ENCODE measurements around the gene PARVG. TPM values are rescaled to one million over a fixed set of nuclear protein-coding genes. Genes with fewer than 3 reads are reported as not detected.

PARVG gene
- total and polyA plus RNA-seq, 2 experiments from 2014 or later: not detected

DNA sequence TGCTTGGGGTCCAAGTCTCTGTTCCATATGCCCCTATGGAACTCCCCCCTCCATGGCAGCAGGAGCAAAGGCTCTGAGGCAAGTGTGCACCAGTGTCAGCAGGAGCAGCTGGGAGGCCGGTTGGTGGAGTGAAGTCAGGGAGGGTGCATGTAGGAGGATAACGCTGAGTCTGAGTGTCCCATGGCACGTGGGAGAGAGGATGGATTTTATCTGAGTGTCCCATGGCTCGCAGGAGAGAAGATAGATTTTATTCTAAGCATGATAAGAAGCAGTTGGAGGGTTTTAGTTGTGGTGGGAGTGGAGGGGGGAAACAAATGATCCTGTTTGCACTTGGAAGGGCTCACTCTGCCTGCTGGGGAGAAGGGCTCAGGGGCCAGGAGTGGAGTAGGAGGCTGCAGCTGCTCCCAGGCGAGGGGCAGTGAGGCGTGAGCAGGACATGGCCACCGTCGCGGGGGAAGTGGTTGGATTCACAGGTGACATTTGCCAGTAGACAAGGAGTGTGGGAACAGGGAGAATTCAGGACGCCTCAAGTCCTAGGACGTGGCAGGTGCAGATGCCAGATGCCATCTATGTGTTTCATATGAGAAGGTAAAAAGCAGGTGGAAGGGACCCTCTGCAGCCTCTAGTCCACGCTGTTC, 33.6 kb upstream of the PARVG start:
- Histone ChIP-seq H3K4me2 (ENCODE audit: unreplicated experiment) (no peak overlapping the region), H3K27me3 (replicated peaks; ENCODE audit: insufficient read depth) (no peaks in the 10 kb centered on the region), H3K4me1 (ENCODE audit: insufficient read depth) (0 out of 2 replicates have a peak, but pooled peaks cover 8% of the 10 kb centered on the region), H3K9me2 (ENCODE audit: insufficient read depth) (no peaks in the 10 kb centered on the region), H3K9me3 (ENCODE audit: low read depth) (no peaks in the 10 kb centered on the region), H3K27ac (no peak overlapping the region), H3K4me3 (no peak overlapping the region), H3K79me2 (ENCODE audit: insufficient read depth) (no peaks in the 10 kb centered on the region), H3K9ac (no peak overlapping the region), H2AFZ (no peak overlapping the region), H3F3A (ENCODE audit: insufficient read depth) (no peaks in the 10 kb centered on the region), H3K36me3 (ENCODE audit: low read depth) (no peaks in the 10 kb centered on the region; the same call in 1 of the 2 replicates), H4K20me1 (ENCODE audit: insufficient read depth) (no peaks in the 10 kb centered on the region)
- no peak for TF ChIP-seq EZH2 (IDR thresholded peaks at IDR 0.05; ENCODE audit: insufficient read depth, poor library complexity, severe bottlenecking)
- TF ChIP-seq EZH2phosphoT487 (IDR thresholded peaks at IDR 0.05; ENCODE audit: insufficient read depth, low read depth): no peak
- WGBS, 2 experiments (ENCODE audit: low coverage in 1 of 2, low lambda C conversion rate in 2 of 2, missing lambda C conversion rate in 2 of 2): 83 to 85% methylated on average over 12 of the region's 12 CpGs
- in situ Hi-C loops (cut with MboI): no loop called here
- no peak for DNase-seq

DNA sequence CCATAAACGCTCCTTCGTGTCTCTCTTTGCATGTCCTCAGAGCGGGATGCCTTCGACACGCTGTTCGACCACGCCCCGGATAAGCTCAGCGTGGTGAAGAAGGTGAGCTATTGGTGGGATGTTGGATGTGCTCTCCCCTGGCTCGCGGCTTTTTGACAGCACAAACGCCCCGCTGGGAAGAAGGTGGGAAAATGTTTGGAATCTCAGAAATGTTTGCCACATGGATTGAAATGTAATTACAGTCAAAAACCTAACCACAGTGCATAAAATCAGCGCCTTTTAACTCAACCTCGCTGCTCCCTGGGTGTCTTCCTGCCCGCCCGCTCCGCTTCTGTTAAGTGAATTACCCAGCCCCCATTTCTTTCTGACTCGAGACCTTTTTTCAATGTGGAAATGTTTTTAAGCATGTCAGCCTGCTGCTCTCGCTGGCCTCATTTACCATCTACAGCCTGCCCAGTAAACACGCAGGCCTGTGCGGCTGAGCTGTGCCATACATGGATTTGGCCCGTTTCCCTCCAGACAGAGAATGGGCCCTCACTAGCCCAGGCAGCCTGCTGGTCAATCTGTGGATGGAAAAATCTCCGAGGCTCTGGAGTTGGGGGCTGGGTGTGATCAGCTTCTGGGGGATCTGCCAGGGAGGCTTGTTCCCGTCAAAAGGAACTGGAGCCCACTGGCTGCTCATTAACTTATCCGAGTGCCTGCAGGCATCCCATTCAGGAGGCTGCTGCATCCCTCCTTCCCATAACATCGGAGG, 32.7 kb upstream of the PARVG start:
- H3F3A ChIP-seq (ENCODE audit: insufficient read depth): no peaks in the 10 kb centered on the region
- H3K9ac ChIP-seq: no peak overlapping the region
- 0 out of 2 replicates have a peak, but pooled peaks cover 8% of the 10 kb centered on the region for H3K4me1 ChIP-seq (ENCODE audit: insufficient read depth)
- peak; percentile 16 for DNase-seq
- H3K4me3 ChIP-seq: no peak overlapping the region
- WGBS, 2 experiments (ENCODE audit: low coverage in 1 of 2, low lambda C conversion rate in 2 of 2, missing lambda C conversion rate in 2 of 2): 61 to 62% methylated on average over 27 of the region's 27 CpGs
- in situ Hi-C loops (cut with MboI): no loop called here
- H3K27ac ChIP-seq: no peak overlapping the region
- peaks cover 5% of the 10 kb centered on the region; the same call in 1 of the 2 replicates for H3K36me3 ChIP-seq (ENCODE audit: low read depth)
- H3K9me3 ChIP-seq (ENCODE audit: low read depth): no peaks in the 10 kb centered on the region
- H2AFZ ChIP-seq: no peak overlapping the region
- no peaks in the 10 kb centered on the region for H3K27me3 ChIP-seq (replicated peaks; ENCODE audit: insufficient read depth)
- TF ChIP-seq EZH2 (IDR thresholded peaks at IDR 0.05; ENCODE audit: insufficient read depth, poor library complexity, severe bottlenecking) (no peak), EZH2phosphoT487 (IDR thresholded peaks at IDR 0.05; ENCODE audit: insufficient read depth, low read depth) (no peak)
- no peaks in the 10 kb centered on the region for H4K20me1 ChIP-seq (ENCODE audit: insufficient read depth)
- H3K9me2 ChIP-seq (ENCODE audit: insufficient read depth): no peaks in the 10 kb centered on the region
- H3K79me2 ChIP-seq (ENCODE audit: insufficient read depth): no peaks in the 10 kb centered on the region
- no peak overlapping the region for H3K4me2 ChIP-seq (ENCODE audit: unreplicated experiment)

DNA sequence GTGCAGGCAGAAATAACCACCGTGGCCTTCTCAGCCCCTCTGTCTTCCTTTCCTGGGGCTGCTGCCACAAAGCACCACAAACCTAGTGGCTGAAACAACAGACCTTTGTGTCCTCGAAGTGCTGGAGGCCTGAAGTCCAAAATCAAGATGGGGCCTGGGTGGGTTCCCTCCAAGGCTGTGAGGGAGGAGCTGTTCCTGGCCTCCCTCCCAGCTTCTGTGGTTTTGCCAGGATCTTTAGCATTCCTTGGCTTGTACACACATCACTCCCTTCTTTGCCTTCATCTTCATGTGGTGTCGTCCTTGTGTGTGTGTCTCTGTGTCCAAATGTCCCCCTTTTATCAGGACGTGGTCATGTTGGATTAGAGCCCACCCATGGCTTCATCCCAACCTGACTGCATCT, 29.0 kb upstream of the PARVG start:
- TF ChIP-seq EZH2phosphoT487 (IDR thresholded peaks at IDR 0.05; ENCODE audit: insufficient read depth, low read depth) (no peak), EZH2 (IDR thresholded peaks at IDR 0.05; ENCODE audit: insufficient read depth, poor library complexity, severe bottlenecking) (no peak)
- in situ Hi-C loops (cut with MboI): no loop called here
- H3K27me3 ChIP-seq (replicated peaks; ENCODE audit: insufficient read depth): no peaks in the 10 kb centered on the region
- peaks cover 6% of the 10 kb centered on the region; the same call in 1 of the 2 replicates for H3K36me3 ChIP-seq (ENCODE audit: low read depth)
- DNase-seq: peak; percentile 75
- WGBS, 2 experiments (ENCODE audit: low coverage in 1 of 2, low lambda C conversion rate in 2 of 2, missing lambda C conversion rate in 2 of 2): 36% methylated on average over 4 of the region's 4 CpGs
- no peak overlapping the region for H3K4me3 ChIP-seq
- no peaks in the 10 kb centered on the region for H4K20me1 ChIP-seq (ENCODE audit: insufficient read depth)
- H3K27ac ChIP-seq: no peak overlapping the region
- H3F3A ChIP-seq (ENCODE audit: insufficient read depth): no peaks in the 10 kb centered on the region
- no peaks in the 10 kb centered on the region for H3K9me3 ChIP-seq (ENCODE audit: low read depth)
- no peak overlapping the region for H3K9ac ChIP-seq
- H3K79me2 ChIP-seq (ENCODE audit: insufficient read depth): no peaks in the 10 kb centered on the region
- no peak overlapping the region for H3K4me2 ChIP-seq (ENCODE audit: unreplicated experiment)
- H3K4me1 ChIP-seq (ENCODE audit: insufficient read depth): 0 out of 2 replicates have a peak, but pooled peaks cover 8% of the 10 kb centered on the region
- no peaks in the 10 kb centered on the region for H3K9me2 ChIP-seq (ENCODE audit: insufficient read depth)
- H2AFZ ChIP-seq: no peak overlapping the region

DNA sequence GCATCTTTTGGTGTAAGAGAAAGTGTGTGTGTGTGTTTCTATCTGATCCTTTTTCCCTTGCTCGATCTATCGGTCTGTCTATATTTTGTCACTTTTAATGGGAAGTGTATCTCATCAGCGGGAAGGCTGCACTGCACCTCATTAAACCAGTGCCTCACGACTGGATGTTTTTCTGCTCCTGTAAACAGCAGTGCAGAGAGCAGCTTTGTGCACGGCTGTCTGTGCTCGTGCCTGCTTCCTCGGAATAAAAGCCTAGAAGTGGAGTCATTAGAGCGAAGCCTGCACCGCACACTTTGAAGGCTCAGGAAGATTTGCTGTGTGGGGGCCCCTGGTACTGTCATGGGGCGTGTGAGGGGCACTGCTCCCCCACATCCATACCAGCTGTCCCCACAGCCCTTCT, 27.0 kb upstream of the PARVG start:
- H3K27me3 ChIP-seq (replicated peaks; ENCODE audit: insufficient read depth): no peaks in the 10 kb centered on the region
- no peaks in the 10 kb centered on the region for H3K9me2 ChIP-seq (ENCODE audit: insufficient read depth)
- H3F3A ChIP-seq (ENCODE audit: insufficient read depth): no peaks in the 10 kb centered on the region
- H3K4me3 ChIP-seq: no peak overlapping the region
- no peak for DNase-seq
- no peaks in the 10 kb centered on the region for H3K9me3 ChIP-seq (ENCODE audit: low read depth)
- H3K36me3 ChIP-seq (ENCODE audit: low read depth): peaks cover 15% of the 10 kb centered on the region; the same call in 1 of the 2 replicates
- H3K9ac ChIP-seq: no peak overlapping the region
- peaks cover 9% of the 10 kb centered on the region; the same call in 1 of the 2 replicates for H3K4me1 ChIP-seq (ENCODE audit: insufficient read depth)
- in situ Hi-C loops (cut with MboI): no loop called here
- H2AFZ ChIP-seq: no peak overlapping the region
- no peak overlapping the region for H3K4me2 ChIP-seq (ENCODE audit: unreplicated experiment)
- H4K20me1 ChIP-seq (ENCODE audit: insufficient read depth): no peaks in the 10 kb centered on the region
- H3K79me2 ChIP-seq (ENCODE audit: insufficient read depth): no peaks in the 10 kb centered on the region
- no peak for TF ChIP-seq EZH2phosphoT487 (IDR thresholded peaks at IDR 0.05; ENCODE audit: insufficient read depth, low read depth)
- TF ChIP-seq EZH2 (IDR thresholded peaks at IDR 0.05; ENCODE audit: insufficient read depth, poor library complexity, severe bottlenecking): no peak
- WGBS, 2 experiments (ENCODE audit: low coverage in 1 of 2, low lambda C conversion rate in 2 of 2, missing lambda C conversion rate in 2 of 2): 83 to 85% methylated on average over 10 of the region's 10 CpGs
- no peak overlapping the region for H3K27ac ChIP-seq

All from GM23248 (cell line).